ENCODE measurements around the gene OR7G1.
A peak's percentile ranks its signal among the peaks of the same experiment; 100 is the strongest.

OR7G1 gene, protein sequence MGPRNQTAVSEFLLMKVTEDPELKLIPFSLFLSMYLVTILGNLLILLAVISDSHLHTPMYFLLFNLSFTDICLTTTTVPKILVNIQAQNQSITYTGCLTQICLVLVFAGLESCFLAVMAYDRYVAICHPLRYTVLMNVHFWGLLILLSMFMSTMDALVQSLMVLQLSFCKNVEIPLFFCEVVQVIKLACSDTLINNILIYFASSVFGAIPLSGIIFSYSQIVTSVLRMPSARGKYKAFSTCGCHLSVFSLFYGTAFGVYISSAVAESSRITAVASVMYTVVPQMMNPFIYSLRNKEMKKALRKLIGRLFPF

DNA sequence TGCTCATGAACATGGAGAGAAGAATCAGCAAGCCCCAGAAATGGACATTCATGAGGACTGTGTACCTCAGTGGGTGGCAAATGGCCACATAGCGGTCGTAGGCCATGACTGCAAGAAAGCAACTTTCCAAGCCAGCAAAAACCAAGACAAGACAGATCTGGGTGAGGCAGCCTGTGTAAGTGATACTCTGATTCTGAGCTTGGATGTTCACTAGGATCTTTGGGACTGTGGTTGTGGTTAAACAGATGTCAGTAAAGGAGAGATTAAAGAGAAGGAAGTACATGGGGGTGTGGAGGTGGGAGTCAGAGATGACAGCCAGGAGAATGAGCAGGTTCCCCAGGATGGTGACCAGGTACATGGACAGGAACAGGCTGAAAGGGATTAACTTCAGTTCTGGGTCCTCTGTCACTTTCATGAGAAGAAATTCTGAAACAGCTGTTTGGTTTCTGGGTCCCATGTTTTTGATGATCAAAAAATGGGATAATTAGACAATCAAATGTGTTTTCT is at the start of gene OR7G1:
Gene OR7G1 (minus strand): TSS at position 457 of the 507 bp plus-strand sequence. CDS start 0 bp downstream, at position 457.
- no peak for DNase-seq (ENCODE audit: low read depth)

DNA sequence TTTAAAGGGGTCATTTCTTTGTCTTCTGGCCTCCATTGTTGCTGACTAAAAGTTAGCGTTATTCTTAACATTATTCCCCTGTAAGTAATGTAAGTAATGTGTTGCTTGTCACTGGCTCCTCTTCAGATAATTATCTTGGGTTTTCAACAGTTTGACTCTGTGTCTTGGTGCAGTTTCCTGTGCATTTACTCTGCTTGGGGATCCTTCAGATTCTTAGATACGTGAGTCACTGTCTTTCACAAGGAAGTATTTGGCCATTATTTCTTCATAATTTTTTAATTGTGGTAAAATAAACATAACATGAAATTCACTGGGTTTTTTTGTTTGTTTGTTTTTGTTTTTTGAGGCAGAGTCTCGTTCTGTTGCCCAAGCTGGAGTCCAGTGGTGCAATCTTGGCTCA is 49.7 kb upstream of the OR7G1 start:
- no peak for DNase-seq (ENCODE audit: low read depth)

DNA sequence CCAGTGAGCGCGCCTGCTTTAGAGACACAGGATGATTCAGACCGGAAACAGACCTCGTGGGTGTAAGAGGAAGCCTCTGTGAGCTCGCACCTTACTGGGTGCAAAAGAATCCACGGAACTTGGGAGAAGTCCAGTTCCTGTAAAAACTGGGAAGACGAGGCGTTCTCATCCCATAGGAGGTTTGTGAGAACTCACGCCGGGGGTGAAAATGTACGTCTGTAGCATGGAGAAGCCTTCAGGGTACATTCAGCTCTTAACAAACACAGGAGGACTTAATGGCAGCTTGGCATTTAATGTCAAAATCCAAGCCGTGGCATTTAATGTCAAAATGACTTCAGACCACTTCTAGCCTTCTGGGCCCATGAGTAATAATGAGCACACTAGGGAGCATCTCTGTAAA is 45.9 kb upstream of the OR7G1 start:
- DNase-seq (ENCODE audit: low read depth), result no peak

DNA sequence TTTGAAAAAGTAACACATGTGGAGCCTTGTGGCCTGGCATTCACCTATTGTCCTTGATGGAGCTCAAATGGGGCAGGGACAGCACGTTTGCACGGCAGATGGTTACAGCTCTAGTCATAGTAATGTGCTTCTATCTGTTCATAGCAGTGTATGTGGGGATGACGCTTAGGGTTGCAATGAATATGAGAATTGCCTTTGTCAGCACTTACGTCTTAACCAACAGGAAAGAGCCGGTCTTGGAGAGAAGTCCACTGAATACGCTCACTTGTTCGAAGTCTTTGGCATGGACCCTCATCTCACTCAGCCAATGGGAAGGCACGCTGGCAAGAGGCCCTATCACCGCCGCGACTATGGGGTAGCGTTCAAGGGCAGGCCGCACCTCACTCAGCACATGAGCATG is 44.3 kb upstream of the OR7G1 start:
- no peak for DNase-seq (ENCODE audit: low read depth)

DNA sequence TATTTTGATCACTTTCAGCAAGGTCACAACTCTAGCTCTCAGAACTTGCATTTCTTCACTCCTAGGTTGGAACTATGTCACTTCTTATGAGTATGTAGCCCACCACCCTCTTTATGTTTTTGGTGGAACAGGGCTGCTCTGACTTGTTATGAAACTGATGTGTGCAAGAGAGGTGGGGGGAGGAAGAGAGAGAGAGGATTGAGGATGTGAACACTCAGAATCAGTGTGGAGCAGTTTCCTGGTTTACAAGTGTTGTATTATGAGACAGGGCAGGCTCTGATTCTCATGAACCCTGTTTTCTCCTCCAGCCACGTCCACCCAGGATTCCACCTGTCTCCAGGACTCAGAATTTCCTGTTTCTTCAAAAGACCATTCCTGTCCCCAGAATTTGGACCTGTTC is 40.7 kb upstream of the OR7G1 start:
- DNase-seq (ENCODE audit: low read depth), result no peak

DNA sequence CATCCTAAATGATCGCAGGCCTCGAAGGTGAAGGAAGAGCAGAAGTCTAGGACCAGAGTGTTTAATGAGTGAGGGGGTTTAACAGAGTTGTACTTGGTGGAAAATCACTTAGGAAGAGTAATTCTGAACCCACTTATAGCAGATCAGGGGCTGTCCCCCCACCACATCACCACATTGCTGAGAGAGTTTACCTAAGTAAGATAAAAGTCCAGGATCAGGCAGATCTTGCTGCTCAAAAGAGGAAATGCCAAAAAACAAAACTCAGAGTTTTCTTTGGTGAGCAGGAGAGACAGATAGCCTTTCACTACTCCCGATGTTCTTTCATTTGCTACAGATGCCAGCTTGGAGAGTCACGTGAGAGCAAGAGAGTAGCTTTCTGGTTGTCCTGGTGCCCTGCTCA is 40.0 kb upstream of the OR7G1 start:
- DNase-seq (ENCODE audit: low read depth), result no peak

DNA sequence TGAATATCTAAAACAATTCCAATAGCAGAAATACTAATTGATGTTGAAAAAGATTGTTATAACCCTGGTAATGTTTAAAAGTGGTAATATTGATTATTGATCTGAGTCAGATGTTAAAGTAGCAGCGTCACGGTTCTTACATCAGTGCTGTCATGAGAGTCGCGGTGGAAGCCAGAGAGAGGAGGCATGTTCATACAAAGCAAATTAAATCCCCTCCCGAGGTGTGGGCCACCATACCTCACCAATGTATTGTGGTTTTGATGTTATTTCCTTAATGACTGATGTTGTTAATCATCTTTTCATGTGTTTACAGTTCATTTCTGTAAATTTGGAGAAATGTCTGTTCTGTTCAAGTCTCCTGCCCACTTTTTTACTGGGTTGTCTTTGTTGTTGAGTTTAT is 35.8 kb upstream of the OR7G1 start:
- no peak for DNase-seq (ENCODE audit: low read depth)

DNA sequence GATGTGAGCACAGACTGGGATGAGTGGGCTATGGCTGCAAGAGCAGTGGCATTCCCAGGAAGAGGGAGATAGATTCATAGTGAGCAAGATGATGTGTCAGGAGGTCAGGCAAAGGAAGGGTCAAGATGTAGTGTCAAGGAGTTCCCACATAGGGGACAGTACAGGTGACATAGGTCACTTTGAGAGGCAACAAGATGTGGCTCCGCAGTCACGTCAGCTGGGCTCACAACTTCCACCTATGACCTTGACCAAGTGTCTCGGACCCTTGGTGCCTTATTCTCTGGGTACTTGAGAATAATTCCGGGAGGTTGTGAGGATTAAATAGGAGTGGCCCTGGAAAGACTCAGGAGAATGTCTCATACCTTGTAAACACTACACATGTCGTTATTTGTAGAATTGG is 35.1 kb upstream of the OR7G1 start:
- DNase-seq (ENCODE audit: low read depth), result no peak

DNA sequence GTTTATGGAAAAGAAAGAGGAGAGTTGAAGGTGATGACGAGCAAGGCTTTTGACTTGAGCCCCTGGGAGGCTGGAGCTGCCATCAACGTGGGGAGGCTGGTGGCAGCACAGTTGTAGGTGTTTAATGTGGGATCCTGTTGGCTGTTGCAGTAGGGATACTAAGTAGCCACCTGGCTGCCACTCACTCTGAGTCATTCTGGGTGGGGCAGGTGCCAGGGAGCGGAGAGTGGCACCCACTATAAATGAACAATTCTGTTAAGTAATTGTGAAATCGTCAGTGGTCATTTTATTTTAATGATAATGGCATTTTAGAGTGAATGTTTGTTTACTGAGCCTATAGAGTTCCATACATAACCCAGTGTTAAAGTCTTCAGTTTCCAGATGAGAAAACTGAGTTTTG is 34.4 kb upstream of the OR7G1 start:
- no peak for DNase-seq (ENCODE audit: low read depth)

DNA sequence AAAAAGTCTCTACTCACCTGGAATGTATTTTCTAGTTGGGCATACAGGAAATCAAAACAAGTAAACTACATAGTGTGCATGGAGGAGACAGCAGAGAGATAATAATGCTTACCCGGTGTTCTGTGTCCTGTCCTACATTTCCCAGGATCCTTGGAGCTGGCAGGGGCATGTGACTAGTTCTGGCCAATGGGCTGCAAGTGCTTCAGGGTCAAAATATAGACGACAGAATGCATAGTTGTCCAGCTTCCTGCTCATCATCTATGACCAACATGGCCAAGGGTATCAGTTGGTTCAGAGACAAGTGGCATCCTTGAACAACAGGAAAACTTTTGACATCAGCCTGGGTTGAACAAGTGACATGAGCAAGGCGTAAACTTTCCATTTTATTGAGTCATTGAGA is 33.1 kb upstream of the OR7G1 start:
- no peak for DNase-seq (ENCODE audit: low read depth)

DNA sequence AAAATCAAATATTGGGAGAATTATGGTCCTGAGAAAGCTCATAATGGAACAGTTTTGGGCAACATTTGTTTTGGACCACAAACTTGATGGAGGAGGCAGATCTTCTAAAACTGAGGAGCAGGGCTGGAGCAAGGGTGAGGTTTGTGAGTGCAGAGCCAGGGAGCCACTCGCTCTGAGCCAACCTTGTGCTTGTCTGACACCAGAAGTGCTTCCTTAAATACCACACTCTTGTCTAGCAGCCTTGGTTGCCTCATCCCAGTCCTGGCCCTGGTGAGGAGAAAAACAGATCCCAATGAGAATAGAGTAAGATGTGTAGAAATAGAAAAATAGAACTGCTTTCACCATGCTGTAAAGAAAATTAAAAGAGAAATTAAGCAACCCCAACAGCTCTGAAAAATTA is 31.3 kb upstream of the OR7G1 start:
- DNase-seq (ENCODE audit: low read depth), result no peak

DNA sequence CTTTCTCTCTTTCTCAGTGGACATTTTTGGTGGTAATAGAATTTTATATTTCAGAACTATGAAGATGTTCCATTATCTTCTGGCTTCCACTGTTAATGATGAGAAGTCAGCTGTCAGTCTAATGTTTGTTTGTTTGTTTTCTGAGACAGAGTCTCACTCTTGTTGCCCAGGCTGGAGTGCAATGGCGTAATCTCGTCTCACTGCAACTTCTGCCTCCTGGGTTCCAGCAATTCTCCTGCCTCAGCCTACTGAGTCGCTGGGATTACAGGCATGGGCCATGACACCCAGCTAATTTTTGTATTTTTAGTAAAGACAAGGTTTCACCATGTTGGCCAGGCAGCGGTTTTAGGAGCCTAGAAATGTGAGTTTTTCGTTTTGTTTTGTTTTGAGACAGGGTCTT is 29.4 kb upstream of the OR7G1 start:
- no peak for DNase-seq (ENCODE audit: low read depth)

DNA sequence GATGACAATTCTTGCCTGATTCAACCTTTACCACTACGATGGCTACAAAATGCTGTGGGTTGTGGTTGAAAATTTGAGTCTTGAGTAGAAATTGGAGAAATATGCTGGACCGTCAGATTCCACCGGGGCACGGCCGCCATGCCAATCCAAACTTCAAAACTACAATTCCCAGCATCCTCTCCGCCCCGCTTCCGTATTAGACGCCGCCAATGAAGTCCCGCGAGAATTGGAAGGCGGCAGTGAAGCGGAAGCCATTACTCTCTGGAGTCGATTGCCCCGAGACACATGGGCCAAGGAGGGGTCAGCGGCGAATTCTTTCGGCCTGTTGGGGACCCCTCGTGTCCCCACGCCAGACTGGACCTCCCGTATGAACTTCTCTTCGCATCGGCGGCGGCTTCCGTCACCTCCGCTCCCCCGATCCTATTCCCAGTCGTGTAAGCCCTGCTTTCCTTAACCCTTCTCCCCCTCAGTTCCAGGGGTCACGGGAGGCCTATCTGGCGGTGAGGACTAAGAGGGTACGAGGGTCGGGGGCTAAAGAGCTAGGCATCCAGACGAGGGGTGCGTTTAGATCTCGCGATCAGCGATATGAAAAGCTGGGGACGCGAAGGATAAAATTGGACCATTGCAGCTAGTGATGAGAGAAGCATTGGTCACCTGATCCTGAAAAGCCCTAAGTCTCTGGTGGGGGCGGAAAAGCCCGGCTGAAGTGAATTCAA is 24.8 kb upstream of the OR7G1 start, which contains the start of gene ZNF317:
Gene ZNF317 (plus strand): TSS at position 239 of the 716 bp plus-strand sequence. CDS start 15,620 bp downstream, outside the sequence.
- DNase-seq (ENCODE audit: low read depth), result peak; percentile 87

DNA sequence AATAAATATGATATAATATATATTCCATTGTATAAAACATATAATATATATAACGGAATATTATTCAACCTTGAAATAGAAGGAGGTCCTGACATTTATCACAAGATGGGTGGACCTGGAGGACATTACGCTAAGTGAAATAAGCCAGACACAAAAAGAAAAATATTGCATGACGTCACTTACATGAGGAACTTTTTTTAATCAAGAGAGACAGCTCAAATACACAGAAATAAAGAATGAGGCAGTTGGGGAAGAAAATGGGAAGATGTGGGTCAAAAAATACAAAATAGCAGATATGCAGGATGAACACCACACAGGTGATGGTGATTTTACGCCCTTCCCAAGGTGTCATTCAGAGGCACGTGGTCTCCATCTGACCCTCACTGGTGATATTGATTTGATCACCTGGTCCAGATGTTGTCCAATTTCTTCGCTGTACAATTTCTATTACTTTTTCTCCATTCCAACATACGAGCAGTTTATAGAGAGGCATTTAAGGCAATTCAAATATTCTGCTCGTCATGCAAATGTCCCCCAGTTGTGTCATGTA is 24.1 kb upstream of the OR7G1 start:
- no peak for DNase-seq (ENCODE audit: low read depth)

DNA sequence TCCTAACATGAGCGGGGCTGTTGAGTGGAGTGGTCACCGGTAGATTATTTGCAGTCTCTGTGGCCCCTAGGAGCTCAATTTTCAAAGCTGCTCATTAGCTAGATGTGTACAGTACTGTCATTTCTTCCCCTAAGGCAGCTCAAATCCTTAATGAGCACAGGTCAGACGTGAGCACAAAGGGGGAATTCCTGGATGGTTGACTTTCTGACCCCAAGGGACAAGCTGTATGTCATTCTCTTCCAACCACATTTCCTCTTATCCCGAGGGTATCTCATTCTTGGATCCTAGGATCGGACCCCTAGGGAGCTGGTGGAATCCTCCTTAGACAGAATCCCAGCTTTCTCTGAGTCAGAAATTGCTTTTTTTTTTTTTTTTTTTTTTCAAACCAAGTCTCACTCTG is 16.9 kb upstream of the OR7G1 start:
- DNase-seq (ENCODE audit: low read depth), result no peak

DNA sequence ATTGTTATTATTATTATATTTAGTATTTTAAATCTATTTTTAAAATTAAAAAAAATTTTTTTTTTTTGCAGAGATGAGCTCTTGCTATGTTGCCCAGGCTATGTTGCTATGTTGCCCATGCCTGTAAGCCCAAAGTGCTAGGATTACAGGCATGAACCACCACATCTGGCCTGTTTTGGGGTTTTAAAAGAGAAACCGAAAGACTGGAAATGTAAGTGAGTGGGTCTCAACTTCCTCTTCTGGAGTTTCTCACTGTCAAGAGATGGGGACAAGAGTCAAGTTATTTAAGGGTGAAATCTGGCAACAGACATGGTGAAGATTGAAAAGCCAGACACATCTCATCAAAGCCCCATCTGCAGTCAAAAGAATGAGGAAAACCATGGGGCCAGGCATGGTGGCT is 15.4 kb upstream of the OR7G1 start:
- no peak for DNase-seq (ENCODE audit: low read depth)

DNA sequence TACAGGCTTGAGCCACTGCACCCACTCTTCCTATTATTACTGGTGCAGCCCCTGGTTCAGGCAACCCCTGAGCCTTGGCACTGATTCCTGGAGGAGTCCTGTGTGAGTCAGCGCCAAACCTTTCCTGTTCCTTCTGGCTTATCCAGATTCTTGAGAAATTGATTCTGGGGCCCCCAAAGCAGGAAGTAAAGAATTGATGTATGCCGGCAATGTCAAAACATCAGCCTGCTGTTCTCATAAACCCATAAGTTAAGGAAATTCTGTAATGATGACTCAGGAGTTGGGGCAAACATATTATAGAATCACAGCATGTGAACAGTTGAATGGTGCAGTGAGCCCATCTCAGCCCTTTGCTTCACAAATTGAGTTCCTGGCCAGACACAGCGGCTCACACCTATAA is 12.6 kb upstream of the OR7G1 start:
- no peak for DNase-seq (ENCODE audit: low read depth)

DNA sequence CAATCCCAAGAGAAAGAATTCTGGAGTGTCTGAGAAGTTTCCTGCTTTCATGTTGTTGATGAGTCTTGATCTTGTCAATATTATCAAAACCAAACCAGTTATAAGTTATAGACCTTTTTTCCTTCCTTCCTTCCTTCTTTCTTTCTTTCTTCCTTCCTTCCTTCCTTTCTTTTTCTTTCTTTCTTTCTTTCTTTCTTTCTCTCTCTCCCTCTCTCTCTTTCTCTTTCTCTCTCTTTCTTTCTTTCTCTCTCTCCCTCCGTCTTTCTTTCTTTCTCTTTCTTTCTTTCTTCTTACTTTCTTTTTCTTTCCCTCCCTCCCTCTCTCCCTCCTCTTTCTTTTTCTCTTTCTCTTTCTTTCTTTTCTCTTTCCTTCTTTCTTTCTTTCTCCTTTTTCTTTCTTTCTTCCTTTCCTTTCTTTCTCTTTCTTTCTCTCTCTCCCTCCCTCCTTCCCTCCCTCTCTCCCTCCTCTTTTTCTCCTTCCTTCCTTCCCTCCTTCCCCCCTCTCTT is 11.4 kb upstream of the OR7G1 start, which contains the start of gene OR7G3:
Gene OR7G3 (minus strand): TSS at position 51 of the 506 bp plus-strand sequence. CDS start 0 bp downstream, at position 51.
- no peak for DNase-seq (ENCODE audit: low read depth)

DNA sequence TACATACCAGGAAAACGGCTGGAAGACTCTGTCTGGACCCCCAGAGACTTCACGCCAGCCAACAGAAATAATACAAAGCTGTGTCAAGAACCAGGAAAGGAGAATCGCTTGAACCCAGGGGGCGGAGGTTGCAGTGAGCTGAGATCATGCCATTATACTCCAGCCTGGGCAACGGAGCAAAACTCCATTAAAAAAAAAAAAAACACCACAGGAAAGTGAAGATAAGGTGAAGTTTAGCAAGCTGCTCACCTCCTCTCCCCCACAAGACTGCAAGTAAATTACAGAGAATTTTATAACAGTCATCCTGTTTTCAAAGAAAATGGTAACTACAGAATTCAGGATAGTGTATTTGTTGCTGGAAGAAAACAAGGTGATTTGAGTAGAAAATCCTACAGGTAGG is 984 bp upstream of the OR7G1 start:
- DNase-seq (ENCODE audit: low read depth), result no peak

DNA sequence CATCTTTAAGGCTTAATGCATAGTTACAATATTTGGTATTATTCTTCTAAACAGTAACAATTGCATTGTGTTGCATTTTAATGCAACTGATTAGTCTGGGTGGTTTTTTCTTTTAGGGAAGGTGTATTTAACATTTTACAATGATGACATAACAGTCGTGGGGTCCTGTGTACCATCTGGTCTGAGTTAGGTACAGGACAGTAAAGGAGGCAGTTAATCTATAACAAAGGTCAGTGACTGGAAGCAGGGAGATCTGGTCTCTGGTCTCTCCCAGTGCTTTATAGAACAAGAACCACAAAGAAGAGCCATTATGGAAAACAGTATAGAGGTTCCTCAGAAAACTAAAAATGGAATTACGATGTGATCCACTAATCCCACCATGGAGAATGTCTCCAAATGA is 5.6 kb downstream of the OR7G1 start:
- DNase-seq (ENCODE audit: low read depth), result no peak

DNA sequence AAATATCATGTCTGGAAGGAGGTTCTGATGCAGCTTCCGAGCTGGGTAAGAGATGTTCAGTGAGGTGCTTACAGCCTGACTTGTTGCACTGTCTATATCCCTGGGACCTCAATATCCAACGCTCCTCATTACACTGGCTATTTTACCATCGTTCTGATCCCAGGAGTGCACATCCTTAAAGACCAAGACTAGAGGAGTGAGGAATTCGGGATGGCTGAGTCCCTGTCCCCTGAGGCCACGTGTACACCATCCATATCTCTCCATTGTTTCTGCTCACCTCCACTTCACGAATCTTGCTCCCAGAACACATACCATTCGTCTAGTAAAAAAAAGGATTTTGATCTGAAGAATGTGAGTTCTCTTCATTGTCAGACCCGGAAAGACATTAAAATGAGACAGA is 8.2 kb downstream of the OR7G1 start, which contains the start of gene OR7G2:
Gene OR7G2 (minus strand): TSS at position 101 of the 400 bp plus-strand sequence. CDS start 4,232 bp downstream, outside the sequence.
- no peak for DNase-seq (ENCODE audit: low read depth)

DNA sequence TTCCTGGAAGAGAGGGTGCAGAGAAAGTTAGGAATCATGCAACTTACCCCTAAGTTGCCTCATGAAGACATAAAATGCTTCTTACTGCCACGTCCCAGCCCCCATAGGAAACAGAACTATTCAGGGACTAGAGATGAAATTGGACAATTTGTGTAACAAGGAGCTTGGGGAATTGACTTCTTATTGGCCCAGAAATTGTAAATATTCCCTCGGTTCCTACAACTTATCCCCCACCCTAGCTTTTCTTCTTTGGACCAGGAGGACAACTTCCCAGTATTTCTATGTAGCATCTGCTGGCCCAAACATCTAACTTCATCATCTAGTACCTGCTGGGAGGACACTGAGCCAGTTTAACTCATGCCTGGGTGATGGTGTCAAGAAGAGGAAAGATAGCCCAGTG is 28.8 kb downstream of the OR7G1 start, which contains the start of gene OR1M1:
Gene OR1M1 (plus strand): TSS at position 301 of the 400 bp plus-strand sequence. CDS start 6,184 bp downstream, outside the sequence.
- no peak for DNase-seq (ENCODE audit: low read depth)

DNA sequence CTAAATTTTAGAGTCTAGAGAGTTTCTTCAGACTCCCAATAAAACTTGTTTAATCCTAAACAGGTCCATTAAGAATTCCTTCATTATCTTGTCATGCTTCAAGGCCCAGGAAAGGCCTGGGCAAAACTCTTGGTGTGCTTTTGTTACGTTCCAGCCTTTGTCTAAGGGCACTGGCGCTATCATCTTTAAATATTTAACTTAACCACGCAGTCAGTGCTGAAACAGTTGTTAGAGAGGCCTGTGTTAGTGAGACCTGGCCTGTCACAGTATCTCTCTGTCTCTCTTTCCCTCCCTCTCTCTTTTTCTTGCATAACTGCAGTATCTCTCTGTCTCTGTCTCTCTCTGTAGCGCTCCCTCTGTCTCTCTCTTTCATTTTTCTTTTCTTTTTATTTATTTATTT is 36.9 kb downstream of the OR7G1 start:
- DNase-seq (ENCODE audit: low read depth), result no peak

All from activated T-cell treated with anti-CD3 and anti-CD28 coated beads for 24 hours (primary cell).